GM12874 (cell line): ENCODE results near the gene C19orf44.

ENCODE experiments used
- CTCF ChIP-seq: IDR thresholded peaks from 2 replicates; pipeline ENCODE4 v1.5.1; 2011; ENCODE audit warnings: low read depth, mild to moderate bottlenecking, control low read depth, low read length, moderate library complexity; ENCODE audit not compliant: insufficient read depth

Gene C19orf44

GRCh38 chr19:16457195-16457953, 38.8 kb upstream of the C19orf44 start:
- TF ChIP-seq CTCF, result no peak

GRCh38 chr19:16457954-16458331, 38.3 kb upstream of the C19orf44 start:
- no peak for TF ChIP-seq CTCF

- no peak for TF ChIP-seq CTCF
Observed at GRCh38 chr19:16458391-16459341, 37.5 kb upstream of the C19orf44 start.

- TF ChIP-seq CTCF, result no peak
Observed at GRCh38 chr19:16459680-16460079, 36.5 kb upstream of the C19orf44 start.

- no peak for TF ChIP-seq CTCF
Observed at GRCh38 chr19:16460454-16460853, 35.7 kb upstream of the C19orf44 start.

GRCh38 chr19:16461630-16462051, 34.6 kb upstream of the C19orf44 start:
- no peak for TF ChIP-seq CTCF

- TF ChIP-seq CTCF, result no peak
Observed at GRCh38 chr19:16462757-16463250, 33.4 kb upstream of the C19orf44 start.
